Peyer's patch (tissue), 4 donors: ENCODE data around the gene DIPK1C. TPM values are rescaled to one million over a fixed set of nuclear protein-coding genes. Genes with fewer than 3 reads are reported as not detected.

Experiments
- DNase-seq, 3 donors: peaks; one replicate each; pipeline ENCODE4 v3.0.0-alpha.2; 2017 to 2019
- H3K27ac ChIP-seq, 4 donors: fragments of 200-600 bp; sonication (generic); one replicate each; pipeline ENCODE4 v1.5.1; 2016 to 2019
- H3K27me3 ChIP-seq, 2 donors: fragments of 200-600 bp; sonication (generic); one replicate each; pipeline ENCODE4 v1.5.1; 2019
- H3K36me3 ChIP-seq, 3 donors: fragments of 200-600 bp; sonication (generic); one replicate each; pipeline ENCODE4 v1.5.1; 2016 to 2019
- H3K4me1 ChIP-seq, 4 donors: fragments of 200-600 bp; sonication (generic); one replicate each; pipeline ENCODE4 v1.5.1; 2016 to 2019
- H3K4me3 ChIP-seq, 4 donors: fragments of 200-600 bp; sonication (generic); 1 replicate in 3 of 4; 2 replicates in 1 of 4; pipeline ENCODE4 v1.5.1; 2016 to 2019; ENCODE audit warnings: mild to moderate bottlenecking in 1 of 4
- H3K9me3 ChIP-seq, 4 donors: fragments of 200-600 bp; sonication (generic); one replicate each; pipeline ENCODE4 v1.5.1; 2016 to 2019; ENCODE audit warnings: mild to moderate bottlenecking in 1 of 4
- CTCF ChIP-seq, 6 experiments: fragments of 450-650 bp in 4 of 6; fragments of 200-600 bp in 2 of 6; sonication (generic) in 1 of 6; IDR thresholded peaks; one replicate each; pipeline ENCODE4 v1.5.1; 2017 to 2019; ENCODE audit warnings: antibody characterized with exemption in 6 of 6, mild to moderate bottlenecking in 3 of 6, moderate library complexity in 1 of 6
- POLR2A ChIP-seq, 2 donors: fragments of 450-650 bp; IDR thresholded peaks; one replicate each; pipeline ENCODE4 v1.5.1; 2017; ENCODE audit warnings: antibody characterized with exemption in 2 of 2, mild to moderate bottlenecking in 2 of 2, moderate library complexity in 2 of 2
- total RNA-seq, 4 donors: library from RNA; depleted of rRNA; stranded (reverse); fragments of >200 nt; gene quantifications; one replicate each; pipeline ENCODE4 v1.1.0, GENCODE V29; 2016

Gene DIPK1C
- total RNA-seq, 4 donors from 2014 or later, result 0.70 to 0.83 TPM; not detected in 2

- Histone ChIP-seq H3K4me1 (peaks cover 0 to 26% (median 9%) of the 10 kb centered on the region in 4 donors), H3K4me3 (peak overlapping the region; percentile 13 to 61 (median 38))
Observed at GRCh38 chr18:74500372-74500771, 43.3 kb upstream of the DIPK1C start.

DNA sequence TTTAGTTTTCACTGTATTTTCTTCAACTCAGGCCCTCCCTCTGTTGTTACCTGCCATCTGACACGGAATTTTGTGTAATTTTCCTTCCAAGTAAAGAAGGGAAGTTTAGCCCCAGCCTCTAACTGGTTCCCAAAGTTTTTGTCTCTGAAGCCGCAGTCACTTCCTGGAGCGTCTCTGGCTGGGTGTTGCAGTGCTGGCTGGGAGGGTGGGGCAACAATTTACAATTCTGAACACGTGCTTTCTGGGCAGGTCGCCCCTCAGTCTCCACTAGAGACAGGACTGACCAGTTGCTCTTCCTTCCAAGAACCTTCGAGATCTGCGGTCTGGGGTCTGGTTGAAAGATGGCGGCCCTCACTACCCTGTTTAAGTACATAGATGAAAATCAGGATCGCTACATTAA lies 42.5 kb upstream of the DIPK1C start:
- Histone ChIP-seq H3K9me3 (no peaks in the 10 kb centered on the region), H3K27ac (peak overlapping the region; percentile 74 to 98 (median 78)), H3K36me3 (peaks cover 0 to 37% (median 0%) of the 10 kb centered on the region in 3 donors), H3K4me1 (peaks cover 0 to 26% (median 9%) of the 10 kb centered on the region in 4 donors), H3K4me3 (peak overlapping the region; percentile 27 to 61 (median 38)), H3K27me3 (no peaks in the 10 kb centered on the region)
- TF ChIP-seq POLR2A (IDR thresholded peaks at IDR 0.05) (peak; percentile 37 to 67), CTCF (IDR thresholded peaks at IDR 0.05) (peak in 2 of 6 experiments; percentile 10 to 22)
- peak; percentile 72 to 86 (median 75) for DNase-seq

More at GRCh38 chr18:74500372-74500771, 43.3 kb upstream of the DIPK1C start:
- Histone ChIP-seq H3K9me3 (no peaks in the 10 kb centered on the region), H3K27me3 (no peaks in the 10 kb centered on the region), H3K36me3 (peaks cover 0 to 44% (median 0%) of the 10 kb centered on the region in 3 donors), H3K27ac (peak overlapping the region; percentile 74 to 98 (median 78))
- TF ChIP-seq POLR2A (IDR thresholded peaks at IDR 0.05), result no peak
- TF ChIP-seq CTCF (IDR thresholded peaks at IDR 0.05), result no peak
- DNase-seq, result no peak

DNA sequence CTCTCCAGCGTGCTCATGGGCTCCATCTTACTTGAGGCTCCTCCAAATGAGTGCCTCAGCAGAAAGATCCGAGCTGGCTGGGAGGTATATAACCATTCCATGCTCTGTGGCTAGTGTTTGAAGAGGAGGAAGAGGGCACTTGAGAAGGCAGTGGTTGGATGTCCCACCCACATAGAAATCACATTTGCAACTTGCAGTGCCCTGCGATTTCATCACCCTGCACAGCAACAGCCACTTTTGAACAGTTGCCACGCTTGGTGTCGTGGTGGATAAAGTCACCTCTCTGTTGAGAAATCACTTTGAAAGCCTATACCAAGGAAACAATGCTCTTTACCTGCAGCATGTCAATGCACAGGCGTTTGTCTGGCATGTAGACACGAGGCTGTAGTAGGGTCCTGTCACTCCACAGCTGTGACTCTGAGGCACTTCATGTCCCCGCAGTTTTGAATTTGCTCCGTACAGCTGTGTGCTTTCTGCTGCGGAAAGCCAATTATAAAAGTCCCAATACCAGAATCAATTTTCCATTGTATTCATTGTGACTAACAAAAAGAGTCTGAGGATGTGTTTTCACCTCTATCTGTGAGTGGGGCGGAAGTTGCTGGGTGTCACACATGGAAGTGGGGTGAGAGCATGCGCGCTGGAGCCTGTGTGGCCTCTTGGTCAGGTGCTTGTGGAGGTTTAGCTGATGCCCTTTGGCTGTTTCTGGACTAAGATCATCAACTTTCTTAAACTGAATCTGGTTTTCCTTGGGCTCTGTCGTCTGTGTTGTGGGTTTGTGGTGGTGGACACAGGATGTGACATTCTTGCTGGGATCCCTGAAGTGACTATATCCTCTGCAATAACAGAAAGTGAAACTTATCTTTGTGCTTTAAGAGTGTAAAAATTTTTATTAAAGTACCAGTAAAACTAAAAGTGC lies 41.9 kb upstream of the DIPK1C start:
- H3K4me3 ChIP-seq, result peak overlapping the region; percentile 27 to 61 (median 38)
- TF ChIP-seq CTCF (IDR thresholded peaks at IDR 0.05), result no peak
- TF ChIP-seq POLR2A (IDR thresholded peaks at IDR 0.05), result no peak
- H3K4me1 ChIP-seq, result peaks cover 0 to 26% (median 9%) of the 10 kb centered on the region in 4 donors

DNA sequence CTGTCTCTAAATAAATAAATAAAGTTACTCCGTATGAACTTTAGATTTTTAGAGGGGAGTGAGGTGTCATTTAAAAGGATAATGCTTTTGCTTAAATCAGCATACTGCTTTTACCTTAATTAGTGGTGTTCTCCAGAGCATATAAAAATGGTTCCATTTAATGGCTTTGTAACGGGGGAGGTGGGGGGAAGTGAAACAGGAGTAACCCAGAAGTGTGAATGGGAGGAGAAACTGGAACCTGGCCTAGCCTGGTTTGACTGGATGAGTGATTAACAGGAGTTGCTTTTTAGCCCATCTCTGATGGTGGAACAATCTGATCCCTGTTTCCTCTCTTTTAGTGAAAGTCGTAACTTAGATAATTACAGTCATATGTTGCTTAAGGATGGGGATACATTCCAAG lies 40.7 kb upstream of the DIPK1C start:
- TF ChIP-seq CTCF (IDR thresholded peaks at IDR 0.05) (no peak), POLR2A (IDR thresholded peaks at IDR 0.05) (no peak)
- DNase-seq, result no peak
- peaks cover 0 to 26% (median 9%) of the 10 kb centered on the region in 4 donors for H3K4me1 ChIP-seq
- H3K4me3 ChIP-seq, result peak overlapping the region in 2 of 4 donors; percentile 84 to 96
- H3K9me3 ChIP-seq, result no peaks in the 10 kb centered on the region
- H3K27me3 ChIP-seq, result no peaks in the 10 kb centered on the region
- H3K27ac ChIP-seq, result peak overlapping the region in 3 of 4 donors; percentile 95 to 98 (median 98)
- H3K36me3 ChIP-seq, result peaks cover 0 to 19% (median 0%) of the 10 kb centered on the region in 3 donors

More for the DNA sequence above, 41.9 kb upstream of the DIPK1C start:
- H3K36me3 ChIP-seq, result peaks cover 0 to 31% (median 0%) of the 10 kb centered on the region in 3 donors
- H3K9me3 ChIP-seq, result no peaks in the 10 kb centered on the region
- H3K27me3 ChIP-seq, result no peaks in the 10 kb centered on the region
- peak overlapping the region; percentile 74 to 98 (median 78) for H3K27ac ChIP-seq
- DNase-seq, result peak in 2 of 3 donors; percentile 86 to 89

DNA sequence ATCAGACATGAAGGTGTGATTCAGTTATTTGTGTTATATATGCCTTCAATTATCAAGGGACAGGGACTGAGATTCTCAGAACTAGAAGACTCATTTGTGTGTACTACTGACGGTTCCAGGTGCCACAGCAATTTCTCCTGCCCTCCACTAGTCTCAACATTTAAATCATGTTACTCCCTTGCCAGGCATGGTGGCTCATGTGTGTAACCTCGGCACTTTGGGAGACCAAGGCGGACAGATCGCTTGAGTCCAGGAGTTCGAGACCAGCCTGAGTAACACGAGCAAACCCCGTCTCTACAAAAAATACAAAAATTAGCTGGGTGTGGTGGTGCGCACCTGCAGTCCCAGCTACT lies 40.2 kb upstream of the DIPK1C start:
- TF ChIP-seq POLR2A (IDR thresholded peaks at IDR 0.05), result no peak
- TF ChIP-seq CTCF (IDR thresholded peaks at IDR 0.05), result peak in 1 of 6 experiments; percentile 18
- no peaks in the 10 kb centered on the region for H3K9me3 ChIP-seq
- peaks cover 0 to 26% (median 9%) of the 10 kb centered on the region in 4 donors for H3K4me1 ChIP-seq
- H3K4me3 ChIP-seq, result peak overlapping the region in 3 of 4 donors; percentile 84 to 98 (median 96)
- H3K27ac ChIP-seq, result peak overlapping the region; percentile 94 to 98 (median 96)
- peaks cover 0 to 14% (median 0%) of the 10 kb centered on the region in 3 donors for H3K36me3 ChIP-seq
- H3K27me3 ChIP-seq, result no peaks in the 10 kb centered on the region
- peak in 1 of 3 donors; percentile 44 for DNase-seq
